ENCODE data around the gene PAXX. TPM values are rescaled to one million over a fixed set of nuclear protein-coding genes. Genes with fewer than 3 reads are reported as not detected.

Gene PAXX
- total RNA-seq, 2 donors from 2014 or later, result 29.9 to 81.0 TPM

- H3K9ac ChIP-seq (ENCODE audit: low read depth in 2 of 2, low read length in 2 of 2), result no peak overlapping the region
- H3K27me3 ChIP-seq, result no peaks in the 10 kb centered on the region
- no peak overlapping the region for H3K4me3 ChIP-seq
- H3K36me3 ChIP-seq, result no peaks in the 10 kb centered on the region
- TF ChIP-seq CTCF (IDR thresholded peaks at IDR 0.05), result no peak
- H3K27ac ChIP-seq, result no peak overlapping the region
- intact Hi-C loops (cut with DNase I), result no loop called here
- peaks cover 4% of the 10 kb centered on the region for H3K4me1 ChIP-seq
- no peak for DNase-seq
- no peaks in the 10 kb centered on the region for H3K9me3 ChIP-seq
Measured at GRCh38 chr9:136955943-136956335, 36.3 kb upstream of the PAXX start.

- intact Hi-C loops (cut with DNase I), result no loop called here
- Histone ChIP-seq H3K9ac (ENCODE audit: low read depth in 2 of 2, low read length in 2 of 2) (no peak overlapping the region), H3K27ac (no peak overlapping the region)
Measured at GRCh38 chr9:136956604-136957003, 35.6 kb upstream of the PAXX start.

GRCh38 chr9:136957461-136957860 lies 34.8 kb upstream of the PAXX start:
- no peak for DNase-seq
- Histone ChIP-seq H3K9me3 (no peaks in the 10 kb centered on the region), H3K4me3 (no peak overlapping the region), H3K27me3 (no peaks in the 10 kb centered on the region), H3K27ac (no peak overlapping the region), H3K9ac (ENCODE audit: low read depth in 2 of 2, low read length in 2 of 2) (no peak overlapping the region), H3K4me1 (no peaks in the 10 kb centered on the region), H3K36me3 (no peaks in the 10 kb centered on the region)
- TF ChIP-seq CTCF (IDR thresholded peaks at IDR 0.05), result no peak
- intact Hi-C loops (cut with DNase I), result no loop called here

More at GRCh38 chr9:136956604-136957003, 35.6 kb upstream of the PAXX start:
- no peaks in the 10 kb centered on the region for H3K27me3 ChIP-seq
- H3K4me3 ChIP-seq, result no peak overlapping the region
- peaks cover under 1% of the 10 kb centered on the region for H3K4me1 ChIP-seq
- no peaks in the 10 kb centered on the region for H3K36me3 ChIP-seq
- H3K9me3 ChIP-seq, result no peaks in the 10 kb centered on the region
- DNase-seq, result no peak
- no peak for TF ChIP-seq CTCF (IDR thresholded peaks at IDR 0.05)

- no peak for DNase-seq
- Histone ChIP-seq H3K27ac (no peak overlapping the region), H3K36me3 (no peaks in the 10 kb centered on the region), H3K4me3 (no peak overlapping the region), H3K4me1 (no peaks in the 10 kb centered on the region), H3K27me3 (no peaks in the 10 kb centered on the region), H3K9me3 (no peaks in the 10 kb centered on the region), H3K9ac (ENCODE audit: low read depth in 2 of 2, low read length in 2 of 2) (no peak overlapping the region)
- intact Hi-C loops (cut with DNase I), result no loop called here
- no peak for TF ChIP-seq CTCF (IDR thresholded peaks at IDR 0.05)
Measured at GRCh38 chr9:136957901-136958300, 34.3 kb upstream of the PAXX start.

GRCh38 chr9:136958473-136958872 lies 33.7 kb upstream of the PAXX start:
- no peak for TF ChIP-seq CTCF (IDR thresholded peaks at IDR 0.05)
- DNase-seq, result no peak
- no peaks in the 10 kb centered on the region for H3K9me3 ChIP-seq
- H3K9ac ChIP-seq (ENCODE audit: low read depth in 2 of 2, low read length in 2 of 2), result no peak overlapping the region
- H3K27me3 ChIP-seq, result no peaks in the 10 kb centered on the region
- no peaks in the 10 kb centered on the region for H3K4me1 ChIP-seq
- no peaks in the 10 kb centered on the region for H3K36me3 ChIP-seq
- H3K27ac ChIP-seq, result no peak overlapping the region
- no peak overlapping the region for H3K4me3 ChIP-seq
- intact Hi-C loops (cut with DNase I), result no loop called here

All from colonic mucosa (tissue), 4 donors.